Sciatic nerve (tissue), 2 donors: ENCODE data around the gene PRAME. TPM values are rescaled to one million over a fixed set of nuclear protein-coding genes. Genes with fewer than 3 reads are reported as not detected.
A peak's percentile ranks its signal among the peaks of the same experiment; 100 is the strongest.
"Not testable (repeated sequence)": the region's sequence is repeated elsewhere in the genome, so short reads cannot be mapped to it uniquely, and the experiment has no call there.

Experiments used
- ATAC-seq: fragments of 200-7000 bp; cut with Tn5 transposase; one replicate; pipeline ENCODE4 v1.9.1; 2020; ENCODE audit warnings: mild to moderate bottlenecking, moderate library complexity
- DNase-seq: peaks from one replicate; pipeline ENCODE4 v3.0.0-alpha.2; 2020; ENCODE audit warnings: low spot score
- intact Hi-C: fragments of 100-400 bp; cut with DNase I; formaldehyde crosslinking; loops from one replicate; pipeline ENCODE4 v1.14.2; 2022
- total RNA-seq: library from RNA; stranded (reverse); fragmentation: NEBNext Ultra II Directional; extraction: Animal tissue kit (Norgen Biotek cat#: 25700); gene quantifications from one replicate; pipeline ENCODE4 v1.2.1, GENCODE V29; 2021
- donor health status: DM: no; HTN: no; CAD: no.
- donor health status: DM: no; HTN: no; CAD: no.

Gene PRAME, protein sequence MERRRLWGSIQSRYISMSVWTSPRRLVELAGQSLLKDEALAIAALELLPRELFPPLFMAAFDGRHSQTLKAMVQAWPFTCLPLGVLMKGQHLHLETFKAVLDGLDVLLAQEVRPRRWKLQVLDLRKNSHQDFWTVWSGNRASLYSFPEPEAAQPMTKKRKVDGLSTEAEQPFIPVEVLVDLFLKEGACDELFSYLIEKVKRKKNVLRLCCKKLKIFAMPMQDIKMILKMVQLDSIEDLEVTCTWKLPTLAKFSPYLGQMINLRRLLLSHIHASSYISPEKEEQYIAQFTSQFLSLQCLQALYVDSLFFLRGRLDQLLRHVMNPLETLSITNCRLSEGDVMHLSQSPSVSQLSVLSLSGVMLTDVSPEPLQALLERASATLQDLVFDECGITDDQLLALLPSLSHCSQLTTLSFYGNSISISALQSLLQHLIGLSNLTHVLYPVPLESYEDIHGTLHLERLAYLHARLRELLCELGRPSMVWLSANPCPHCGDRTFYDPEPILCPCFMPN
- total RNA-seq: 0.27 TPM

DNA sequence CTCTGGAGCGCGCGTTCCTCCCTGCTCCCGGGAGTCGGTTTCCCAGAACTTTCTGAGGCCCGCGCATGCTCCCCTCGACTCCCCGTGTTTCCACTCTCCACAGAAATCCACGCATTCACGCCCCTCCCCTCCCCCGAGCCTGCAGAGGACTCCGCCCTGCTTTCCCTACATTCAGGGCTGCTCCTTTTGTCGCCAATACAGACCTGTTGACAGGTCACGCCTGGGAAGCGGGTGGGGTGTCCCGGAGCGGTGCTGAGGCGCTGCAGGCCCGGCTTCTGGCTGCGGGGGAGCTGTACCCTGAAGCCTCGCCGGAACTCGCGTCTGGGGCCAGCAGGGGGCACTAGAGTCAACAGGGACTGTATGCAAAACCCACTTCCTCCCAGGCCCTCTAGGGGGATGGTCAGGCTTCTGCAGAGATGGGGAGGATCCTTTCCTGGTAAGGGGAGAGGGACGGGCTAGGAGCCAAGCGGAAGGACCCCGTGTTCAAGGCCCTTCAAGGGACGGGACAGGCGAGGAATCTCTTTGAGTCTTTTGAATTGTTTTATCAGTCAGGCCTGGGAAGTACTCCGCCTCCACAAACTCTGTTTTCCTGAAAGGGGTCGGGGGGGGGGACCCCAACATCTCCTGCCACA lies at the start of gene PRAME:
Gene PRAME (minus strand): TSS at position 294 of the 632 bp plus-strand sequence. CDS start 2,433 bp downstream, outside the sequence.
- intact Hi-C loops: no loop called here
- ATAC-seq (no peak), DNase-seq (peak; percentile 65)

DNA sequence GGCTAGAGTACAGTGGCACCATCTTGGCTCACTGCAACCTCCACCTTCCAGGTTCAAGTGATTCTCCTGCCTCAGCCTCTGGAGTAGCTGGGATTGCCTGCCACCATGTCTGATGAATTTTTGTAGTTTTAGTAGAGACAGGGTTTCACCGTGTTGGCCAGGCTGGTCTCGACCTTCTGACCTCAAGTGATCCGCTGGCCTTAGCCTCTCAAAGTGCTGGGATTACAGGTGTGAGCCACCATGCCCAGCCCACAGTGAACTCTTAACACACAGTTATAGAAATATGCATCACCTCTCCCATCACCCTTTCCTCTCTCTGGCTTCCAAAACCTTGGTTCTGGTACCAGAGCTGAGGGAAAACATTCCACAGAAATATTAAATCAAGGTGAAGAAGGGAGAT lies 49.0 kb upstream of the PRAME start:
- intact Hi-C loops: loop anchor here (5.0 kb wide), 1 partner anchor 371 kb away; no protein-coding TSS in a partner anchor
- not testable (repeated sequence) for ATAC-seq, DNase-seq

DNA sequence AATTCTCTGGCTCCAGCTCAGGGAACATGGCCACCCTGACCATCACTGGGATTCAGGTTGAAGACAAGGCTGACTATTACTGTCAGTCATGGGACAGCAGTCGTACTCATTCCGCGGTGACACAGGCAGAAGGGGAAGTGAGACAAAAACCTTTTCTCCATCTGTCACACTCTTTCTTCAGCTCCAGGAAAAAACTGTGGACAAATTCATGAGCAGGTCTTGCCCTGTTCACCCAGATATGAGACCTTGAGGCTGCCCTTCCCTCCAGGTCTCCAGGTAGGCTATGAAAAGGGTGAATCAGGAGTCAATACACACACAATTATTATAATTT lies 46.0 kb upstream of the PRAME start:
- no peak for ATAC-seq
- intact Hi-C loops: loop anchor here (5.0 kb wide), 1 partner anchor 368 kb away; no protein-coding TSS in a partner anchor
- DNase-seq: no peak

DNA sequence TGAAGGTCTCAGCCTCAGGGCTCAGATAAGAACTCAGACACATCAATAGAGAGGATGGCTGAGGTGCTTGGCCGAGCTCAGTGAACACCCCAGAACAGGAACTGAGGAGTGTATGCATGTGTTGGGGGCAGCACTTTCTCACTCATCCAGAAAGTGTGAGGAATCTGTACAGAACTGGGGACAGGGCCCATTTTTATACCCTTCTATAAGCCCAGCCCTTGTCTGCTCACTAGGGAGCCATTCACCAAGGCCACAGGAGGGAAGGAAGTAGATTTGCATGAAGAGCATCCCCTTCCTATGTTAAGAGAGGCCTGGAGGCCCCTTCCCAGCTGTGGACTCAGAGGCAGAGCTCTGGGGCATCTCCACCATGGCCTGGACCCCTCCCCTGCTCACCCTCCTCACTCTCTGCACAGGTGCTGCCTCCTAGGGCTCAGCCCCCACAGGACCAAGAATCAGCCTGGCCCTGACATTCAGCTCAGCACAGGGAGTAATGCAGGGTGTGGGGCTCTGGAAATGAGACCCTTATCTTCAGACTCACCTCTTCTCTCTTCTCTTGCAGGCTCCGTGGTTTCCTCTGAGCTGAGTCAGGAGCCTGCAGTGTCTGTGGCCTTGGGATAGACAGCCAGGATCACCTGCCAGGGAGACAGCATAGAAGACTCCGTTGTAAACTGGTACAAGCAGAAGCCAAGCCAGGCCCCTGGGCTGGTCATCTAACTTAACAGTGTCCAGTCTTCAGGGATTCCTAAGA lies 45.4 kb upstream of the PRAME start:
- ATAC-seq: no peak
- intact Hi-C loops: loop anchor here (5.0 kb wide), 1 partner anchor 367 kb away; no protein-coding TSS in a partner anchor
- DNase-seq: no peak

DNA sequence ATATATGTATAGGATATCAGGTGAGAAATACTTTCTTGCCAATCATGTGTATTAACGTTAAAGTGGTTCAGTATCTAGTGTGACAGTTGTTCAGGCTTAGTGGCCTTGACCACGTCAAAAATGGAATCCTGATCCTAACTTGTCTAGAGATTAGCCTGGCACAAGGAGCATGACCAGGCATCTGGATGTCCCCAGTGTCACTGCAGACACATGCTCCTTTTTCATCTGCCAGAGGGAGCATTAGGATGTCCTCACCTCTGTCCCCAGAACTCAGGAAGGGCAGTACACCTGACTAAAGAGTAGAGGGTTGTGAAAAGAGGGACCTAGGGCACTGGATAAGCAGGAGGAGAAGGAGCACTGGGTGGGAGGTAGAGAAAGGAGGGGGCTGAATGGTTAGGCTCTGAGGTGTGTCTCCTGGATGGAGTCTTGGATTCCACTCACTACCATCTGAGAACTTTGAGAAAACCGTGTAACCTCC lies 44.4 kb upstream of the PRAME start:
- intact Hi-C loops: no loop called here
- DNase-seq: no peak

DNA sequence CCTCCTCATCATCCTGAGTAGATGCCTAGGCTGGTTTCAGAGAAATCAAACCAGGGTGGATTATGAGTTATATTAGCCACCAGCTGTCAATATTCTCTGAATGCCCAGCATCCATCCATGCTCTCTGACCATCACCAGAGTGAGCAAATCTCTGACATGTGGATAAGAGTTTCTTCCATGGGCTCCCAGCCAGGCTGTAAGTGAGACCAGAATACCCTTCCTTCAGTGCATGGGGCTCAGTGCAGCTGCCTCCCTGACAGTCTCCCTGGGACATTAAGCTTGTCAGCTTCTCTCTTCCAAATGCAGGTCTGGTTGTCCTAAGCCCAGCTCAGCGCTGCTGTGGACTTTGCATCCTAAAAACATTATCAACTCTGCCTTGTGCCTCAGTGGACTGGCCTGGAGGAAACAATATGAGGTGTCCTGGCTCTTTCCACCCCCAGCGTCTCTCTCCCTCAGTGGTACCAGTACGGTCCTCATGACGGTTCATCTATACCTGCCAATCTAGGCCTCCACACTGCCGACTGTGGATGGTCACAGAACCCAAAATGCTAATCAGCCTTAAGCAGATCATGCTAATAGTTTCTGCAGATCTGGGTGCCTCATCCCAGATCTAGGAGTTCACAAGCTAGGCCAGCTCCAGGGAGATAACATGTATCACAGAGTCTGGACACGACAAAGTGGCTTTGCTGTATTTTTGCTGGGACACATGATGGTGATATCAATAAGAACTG lies 41.6 kb upstream of the PRAME start:
- no peak for DNase-seq

More for the DNA sequence above, 44.4 kb upstream of the PRAME start:
- no peak for ATAC-seq

DNA sequence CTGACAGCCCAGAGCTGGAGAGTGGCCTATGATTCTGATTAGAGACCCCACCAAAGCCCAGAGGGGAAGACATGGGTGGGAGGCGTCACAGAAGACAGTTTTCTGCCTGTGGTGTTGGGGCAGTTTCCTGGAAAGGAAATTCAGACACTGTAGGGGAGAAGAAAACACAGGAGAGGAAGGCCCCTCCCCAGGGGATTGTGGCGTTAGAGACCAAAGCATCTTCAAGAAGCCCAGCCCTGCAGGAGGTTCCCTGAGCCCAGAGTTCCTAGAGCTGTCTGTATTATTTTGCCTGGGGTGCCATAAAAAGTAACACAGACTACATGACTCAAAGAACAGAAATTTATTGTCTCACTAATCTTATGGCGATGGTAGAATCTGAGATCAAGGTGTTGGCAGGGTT lies 40.2 kb upstream of the PRAME start:
- intact Hi-C loops: no loop called here
- no peak for DNase-seq
- no peak for ATAC-seq

More for the DNA sequence above, 41.6 kb upstream of the PRAME start:
- intact Hi-C loops: no loop called here
- ATAC-seq: no peak

DNA sequence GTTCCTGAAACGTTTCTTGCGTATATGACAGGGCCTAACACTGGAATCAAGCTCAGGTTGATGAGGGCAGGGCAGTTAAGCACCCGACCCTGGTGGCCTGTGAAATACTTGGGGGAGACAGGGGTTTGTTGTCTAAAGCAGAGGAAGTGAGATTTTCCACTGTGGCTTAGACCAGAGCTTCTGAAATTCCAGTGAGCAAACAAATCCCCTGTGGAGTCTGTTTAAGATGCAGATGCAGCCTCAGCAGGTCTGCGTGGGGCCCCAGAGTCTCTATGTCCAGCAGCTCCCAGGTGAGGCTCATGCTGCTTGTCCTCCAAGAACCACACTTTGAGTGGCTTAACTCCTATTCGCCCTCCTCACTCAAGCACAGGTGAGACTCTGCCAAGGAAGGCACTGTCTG lies 39.1 kb upstream of the PRAME start:
- ATAC-seq: no peak
- intact Hi-C loops: no loop called here

DNA sequence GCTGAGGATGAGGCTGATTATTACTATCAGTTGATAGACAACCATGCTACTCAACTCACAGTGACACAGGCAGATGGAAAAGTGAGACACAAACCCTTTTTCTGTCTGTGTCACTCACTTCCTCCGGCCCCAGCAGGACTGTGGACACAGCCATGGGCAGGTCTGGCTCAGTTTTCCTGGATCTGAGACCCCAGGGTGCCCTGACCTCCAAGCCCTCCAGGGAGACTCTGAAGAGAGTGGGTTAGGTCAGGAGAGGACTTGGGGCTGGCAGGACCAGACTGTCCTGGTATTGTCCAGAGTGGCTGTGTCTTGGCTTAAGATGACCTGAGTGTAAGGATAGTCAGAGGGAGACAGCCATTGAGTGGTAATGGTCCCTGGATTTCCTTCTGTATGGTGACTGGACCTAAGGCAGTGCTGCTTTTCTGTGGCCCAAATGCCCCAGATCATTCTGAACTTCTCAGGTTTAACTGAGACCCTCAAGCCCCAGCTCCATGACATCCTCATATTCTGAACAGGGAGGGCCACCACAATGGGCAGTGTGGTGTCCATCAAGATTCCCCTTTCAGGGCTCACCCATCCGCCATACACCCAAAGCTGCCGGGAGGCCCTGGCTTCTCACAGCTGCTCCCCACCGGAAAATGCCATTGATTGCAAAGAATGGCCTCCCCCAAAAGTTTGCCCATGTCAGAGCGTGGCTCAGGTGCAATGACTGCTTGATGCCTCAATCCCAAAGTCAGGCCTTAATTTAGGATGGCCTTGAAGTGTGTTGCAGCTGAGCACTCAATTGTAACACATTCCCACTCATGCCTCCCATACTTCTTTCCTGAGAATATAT lies 36.2 kb upstream of the PRAME start:
- intact Hi-C loops: no loop called here
- ATAC-seq (no peak), DNase-seq (no peak)

More for the DNA sequence above, 39.1 kb upstream of the PRAME start:
- no peak for DNase-seq

DNA sequence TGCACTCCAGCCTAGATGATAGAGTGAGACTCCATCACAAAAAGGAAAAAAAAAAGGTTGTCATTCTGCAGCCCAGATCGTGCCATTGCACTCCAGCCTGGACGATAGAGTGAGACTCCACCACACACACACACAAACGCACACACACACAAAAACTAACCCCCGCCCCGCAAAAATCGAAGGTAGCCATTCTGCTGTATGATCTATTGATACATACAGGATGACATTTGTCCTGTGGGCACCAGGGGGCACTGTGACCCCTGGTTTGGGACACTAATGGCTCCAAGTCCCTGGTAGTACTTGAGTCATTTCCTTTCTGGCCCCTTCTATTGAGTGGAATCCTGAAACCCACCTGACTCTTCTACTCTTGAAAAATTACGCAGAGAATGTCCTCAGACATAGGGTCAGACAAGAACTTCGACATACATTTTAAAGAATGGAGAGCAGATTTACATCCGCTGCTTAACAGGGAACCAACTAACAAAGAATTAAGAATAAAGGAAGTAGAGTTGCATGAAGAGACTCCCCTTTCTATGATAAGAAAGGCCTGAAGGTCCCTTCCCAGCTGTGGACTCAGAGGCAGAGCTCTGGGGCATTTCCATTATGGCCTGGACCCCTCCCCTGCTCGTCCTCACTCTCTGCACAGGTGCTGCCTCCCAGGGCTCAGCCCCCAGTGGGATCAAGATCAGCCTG lies 35.0 kb upstream of the PRAME start:
- DNase-seq: peak; percentile 67
- peak; percentile 69 for ATAC-seq
- intact Hi-C loops: no loop called here

DNA sequence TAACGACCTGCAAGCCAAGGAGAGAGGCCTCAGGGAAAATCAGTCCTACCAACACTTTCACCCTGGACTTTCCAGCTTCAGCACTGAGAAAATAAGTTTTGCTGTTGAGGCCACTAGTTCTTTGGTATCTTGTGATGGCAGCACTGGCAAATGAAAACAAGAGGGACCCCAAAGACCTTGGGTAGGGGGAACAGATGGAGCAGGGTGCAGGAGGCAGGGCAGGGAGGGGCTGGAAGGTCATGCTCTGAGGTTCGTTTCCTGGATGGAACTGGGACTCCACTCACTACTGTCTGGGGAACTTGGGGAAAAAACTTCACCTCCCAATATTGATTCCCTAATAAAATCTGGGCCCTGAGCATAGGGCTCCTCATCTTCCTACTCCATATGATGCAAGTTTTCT lies 34.2 kb upstream of the PRAME start:
- DNase-seq (no peak), ATAC-seq (no peak)

DNA sequence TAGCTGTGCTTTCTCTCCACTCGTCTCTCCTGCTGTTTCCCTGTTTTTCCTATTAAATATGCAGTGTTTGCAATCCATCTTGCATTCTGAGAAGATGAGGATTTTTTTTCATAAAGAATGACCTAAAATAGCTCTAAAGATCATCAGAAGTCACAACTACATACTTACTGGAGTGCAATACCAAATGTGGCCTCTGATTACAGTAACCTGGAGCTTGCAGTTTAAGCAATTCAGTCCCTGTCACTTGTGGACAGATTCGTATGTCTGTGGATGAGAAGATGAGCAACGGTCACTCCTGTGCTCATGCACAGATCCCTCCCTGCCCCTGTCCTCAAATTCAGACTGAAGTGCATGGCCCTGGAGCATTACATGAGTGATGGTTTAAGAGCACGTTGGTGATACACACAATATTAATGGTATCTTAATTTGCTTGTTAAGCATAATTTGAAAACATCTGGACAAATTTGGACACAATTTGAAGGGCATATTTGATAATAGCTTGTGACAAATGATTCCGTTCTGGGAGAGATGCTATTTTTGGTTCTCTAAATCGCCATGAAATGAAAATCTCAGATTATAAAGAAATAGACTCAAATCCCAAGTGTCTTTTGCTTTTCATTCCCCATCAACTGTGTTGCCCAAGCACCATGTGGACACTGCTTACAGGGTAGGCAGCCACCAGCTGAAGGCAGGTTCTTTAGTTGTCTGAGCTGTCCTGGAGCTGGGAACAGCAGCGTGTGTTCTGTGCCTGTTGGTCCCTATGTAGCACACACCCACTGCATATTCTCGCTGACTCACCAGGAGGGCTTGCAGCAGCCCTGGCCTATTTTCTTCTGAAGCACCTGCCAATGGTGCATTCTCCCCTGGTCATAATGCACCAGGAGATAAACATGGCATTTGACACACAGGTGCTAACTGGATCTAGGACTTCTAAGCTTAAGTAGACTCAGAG lies 32.6 kb upstream of the PRAME start:
- no peak for ATAC-seq
- intact Hi-C loops: no loop called here
- DNase-seq: no peak

More for the DNA sequence above, 34.2 kb upstream of the PRAME start:
- intact Hi-C loops: no loop called here

DNA sequence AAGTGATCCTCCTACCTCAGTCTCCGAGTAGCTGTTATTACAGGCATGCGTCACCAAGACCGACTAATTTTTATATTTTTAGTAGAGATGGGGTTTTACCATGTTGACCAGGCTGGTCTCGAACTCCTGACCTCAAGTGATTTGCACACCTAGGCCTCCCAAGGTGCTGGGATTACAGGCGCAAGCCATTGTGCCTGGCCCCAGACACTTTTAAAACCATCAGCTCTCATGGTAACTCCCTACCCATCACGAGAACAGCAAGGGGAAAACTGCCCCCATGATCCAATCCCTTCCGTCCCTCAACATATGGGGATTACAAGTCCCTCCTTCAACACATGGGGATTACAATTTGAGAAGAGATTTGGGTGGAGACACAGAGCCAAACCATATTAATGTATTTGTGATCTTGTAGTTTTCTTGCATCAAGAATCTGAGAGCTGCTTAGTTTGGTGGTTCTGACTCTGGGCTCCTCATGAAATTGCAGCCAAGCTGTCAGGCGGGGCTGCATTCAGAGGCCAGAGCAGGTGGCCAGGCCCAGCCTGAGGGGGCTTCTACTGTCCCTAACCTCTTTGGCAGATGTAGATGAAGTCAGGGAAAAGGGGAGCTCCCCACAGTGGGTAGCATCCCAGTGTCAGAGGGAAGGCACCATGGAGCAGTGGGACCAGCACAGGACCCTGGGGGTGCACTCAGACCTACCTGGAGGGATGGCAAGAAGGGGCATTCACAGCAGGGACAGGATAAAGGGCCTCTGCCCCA lies 31.2 kb upstream of the PRAME start:
- intact Hi-C loops: no loop called here
- no peak for DNase-seq
- ATAC-seq: no peak

DNA sequence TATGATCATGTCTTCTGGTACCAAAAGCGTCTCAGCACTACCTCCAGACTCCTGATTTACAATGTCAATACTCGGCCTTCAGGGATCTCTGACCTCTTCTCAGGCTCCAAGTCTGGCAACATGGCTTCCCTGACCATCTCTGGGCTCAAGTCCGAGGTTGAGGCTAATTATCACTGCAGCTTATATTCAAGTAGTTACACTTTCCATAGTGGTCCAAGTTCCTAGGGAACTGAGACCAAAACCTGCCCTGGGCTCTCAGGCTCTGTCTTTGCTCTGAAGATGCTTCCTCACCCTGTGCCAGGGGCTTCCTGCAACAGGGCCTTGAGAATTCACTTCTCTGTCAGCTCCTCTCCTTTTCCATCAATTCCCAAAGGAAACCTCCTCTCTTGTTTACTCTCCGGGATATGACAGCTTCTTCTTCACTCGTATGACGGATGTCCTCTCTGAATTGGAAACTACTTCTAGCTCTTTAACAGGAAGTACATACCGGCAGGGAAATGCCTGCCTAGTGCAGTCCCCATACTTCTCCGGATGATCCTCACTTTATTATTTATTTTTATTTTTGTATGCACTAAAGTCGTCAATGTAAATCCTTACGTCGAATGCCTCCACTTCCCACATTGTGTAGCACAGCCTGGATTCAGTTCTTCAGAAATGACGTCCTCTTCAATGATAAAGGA lies 29.6 kb upstream of the PRAME start:
- DNase-seq (no peak), ATAC-seq (no peak)
- intact Hi-C loops: no loop called here

DNA sequence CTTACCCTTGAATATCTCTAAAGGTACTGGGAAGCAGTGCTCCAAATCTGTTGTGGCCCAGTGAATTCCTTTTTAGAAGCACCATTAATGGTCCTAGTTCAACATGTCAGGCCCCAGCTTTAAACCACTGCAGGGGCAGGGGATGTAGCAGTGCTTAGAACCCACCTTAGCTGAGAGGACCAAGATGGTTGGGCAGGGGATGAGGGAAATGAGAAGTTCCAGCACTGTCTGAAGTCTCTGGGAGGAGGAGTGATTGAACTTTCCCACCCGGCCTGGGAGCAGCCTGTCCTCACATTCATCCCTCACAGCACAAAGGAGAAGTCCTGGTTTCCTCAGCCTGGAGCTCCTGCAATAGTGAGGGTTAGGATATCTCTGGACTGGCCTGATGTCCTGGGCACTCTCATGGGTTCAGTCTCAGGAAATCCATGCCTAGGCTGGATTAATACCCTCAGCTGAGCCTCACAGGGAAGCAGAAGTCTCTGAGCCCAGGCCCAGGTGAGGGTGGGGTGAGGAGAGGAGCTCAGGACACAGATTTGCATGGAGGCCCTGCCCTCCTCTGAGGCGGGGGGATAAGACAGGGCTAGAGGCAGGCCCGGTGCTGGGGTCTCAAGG lies 28.6 kb upstream of the PRAME start:
- no peak for DNase-seq
- intact Hi-C loops: no loop called here
- no peak for ATAC-seq
